Pancreas (tissue), 10 donors: ENCODE data around the gene RHBDF2. TPM values are rescaled to one million over a fixed set of nuclear protein-coding genes. Genes with fewer than 3 reads are reported as not detected.

Experiments
- ATAC-seq, 4 donors: fragments of 200-7000 bp; cut with Tn5 transposase; one replicate each; pipeline versions ENCODE4 v1.8.0 to v1.9.1; 2020; ENCODE audit warnings: mild to moderate bottlenecking in 4 of 4, moderate library complexity in 4 of 4
- DNase-seq, 6 donors: peaks; one replicate each; pipeline ENCODE4 v3.0.0-alpha.2; 2020
- FAIRE-seq: peaks from 2 replicates; lab custom pipeline; 2012; peaks lifted over from hg19 to GRCh38; lab: Jason Lieb, UNC
- H3K27ac ChIP-seq, 4 donors: fragments of 200-600 bp; sonication (generic); 1 replicate in 3 of 4; 2 replicates in 1 of 4; pipeline versions ENCODE4 v1.5.0 to v1.8.0; 2020
- H3K27me3 ChIP-seq, 4 donors: fragments of 200-600 bp; one replicate each; pipeline ENCODE4 v1.8.0; 2021
- H3K36me3 ChIP-seq, 3 donors: fragments of 200-600 bp; sonication (generic) in 1 of 3; one replicate each; pipeline versions ENCODE4 v1.5.0 to v1.8.0; 2020 to 2021
- H3K4me1 ChIP-seq, 3 donors: fragments of 200-600 bp; one replicate each; pipeline ENCODE4 v1.8.0; 2021
- H3K4me3 ChIP-seq, 4 donors: fragments of 200-600 bp; sonication (generic) in 2 of 4; one replicate each; pipeline versions ENCODE4 v1.5.0 to v1.8.0; 2020 to 2021
- H3K9me3 ChIP-seq, 4 donors: fragments of 200-600 bp; one replicate each; pipeline ENCODE4 v1.8.0; 2021
- WGBS, 2 donors: extraction: QIAGEN DNeasy Blood & Tissue Kit; methylation state at CpG; one replicate each; pipeline ENCODE4 v1.1.7; 2013; 5-methylcytosine and 5-hydroxymethylcytosine counted together
- intact Hi-C, 3 donors: fragments of 100-400 bp; cut with DNase I; formaldehyde crosslinking; loops; one replicate each; pipeline versions ENCODE4 v1.11.1 to v1.14.2; 2022
- polyA plus RNA-seq, 2 donors: library from polyadenylated mRNA; stranded (reverse); fragments of 200-250 nt; gene quantifications; one replicate each; pipeline ENCODE4 v1.2.3, GENCODE V29; 2013
- total RNA-seq, 6 donors: library from RNA; stranded (reverse); fragmentation: NEBNext Ultra II Directional in 4 of 6; extraction: Animal tissue kit (Norgen Biotek cat#: 25700) in 4 of 6; gene quantifications; one replicate each; pipeline versions ENCODE4 v1.2.1 to v1.2.4, GENCODE V29; 2021 to 2023
- TF ChIP-seq, protein P1 (sequence below), 4 donors: fragments of 200-600 bp; sonication (generic) in 3 of 4; IDR thresholded peaks; one replicate each; pipeline versions ENCODE4 v1.5.0 to v1.8.0; 2021; ENCODE audit warnings: antibody characterized with exemption in 4 of 4
- donor health status: healthy with polysubstance abuse.
- donor health status: DM: no; HTN: no; CAD: no; lungs with moderate emphysema.
- donor health status: DM: no; HTN: no; CAD: no.
- donor health status: control.
- donor health status: control.
- donor health status: Bipolar disorder and iron deficiency.
- donor health status: DM: yes; HTN: yes; CAD: no.
- donor health status: DM: no; HTN: no; CAD: no.
- donor health status: DM: no; HTN: no; CAD: no.
- donor health status: DM: yes; HTN: yes; CAD: no.

Gene RHBDF2
- total and polyA plus RNA-seq, 8 donors = 18.0 to 50.1 (median 22.4) TPM

DNA sequence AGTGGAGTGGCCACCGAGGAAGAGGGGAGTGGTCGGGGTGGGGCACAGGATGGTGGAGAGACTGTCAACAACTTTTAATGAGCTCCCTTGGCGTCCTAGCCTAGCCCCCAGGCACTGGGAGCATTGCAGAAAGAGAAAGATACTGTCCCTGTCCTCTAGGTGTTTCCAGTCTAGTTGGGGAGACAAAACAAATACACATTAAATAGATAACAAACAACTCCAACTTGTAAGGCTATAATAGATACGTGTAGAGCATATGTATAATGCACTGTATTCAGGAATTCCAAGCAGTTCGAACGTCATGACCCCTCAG, 47.8 kb downstream of the RHBDF2 start:
- ATAC-seq = no peak
- no peak for DNase-seq
- WGBS, 2 donors = 14 to 16% methylated on average over 6 of the region's 6 CpGs
- Histone ChIP-seq H3K27ac (no peak overlapping the region), H3K4me1 (peaks cover 0 to 4% (median 4%) of the 10 kb centered on the region in 3 donors), H3K27me3 (no peaks in the 10 kb centered on the region), H3K36me3 (no peaks in the 10 kb centered on the region), H3K9me3 (no peaks in the 10 kb centered on the region), H3K4me3 (no peak overlapping the region)
- no peak for FAIRE-seq
- intact Hi-C loops = no loop called here
- TF ChIP-seq, protein P1, sequence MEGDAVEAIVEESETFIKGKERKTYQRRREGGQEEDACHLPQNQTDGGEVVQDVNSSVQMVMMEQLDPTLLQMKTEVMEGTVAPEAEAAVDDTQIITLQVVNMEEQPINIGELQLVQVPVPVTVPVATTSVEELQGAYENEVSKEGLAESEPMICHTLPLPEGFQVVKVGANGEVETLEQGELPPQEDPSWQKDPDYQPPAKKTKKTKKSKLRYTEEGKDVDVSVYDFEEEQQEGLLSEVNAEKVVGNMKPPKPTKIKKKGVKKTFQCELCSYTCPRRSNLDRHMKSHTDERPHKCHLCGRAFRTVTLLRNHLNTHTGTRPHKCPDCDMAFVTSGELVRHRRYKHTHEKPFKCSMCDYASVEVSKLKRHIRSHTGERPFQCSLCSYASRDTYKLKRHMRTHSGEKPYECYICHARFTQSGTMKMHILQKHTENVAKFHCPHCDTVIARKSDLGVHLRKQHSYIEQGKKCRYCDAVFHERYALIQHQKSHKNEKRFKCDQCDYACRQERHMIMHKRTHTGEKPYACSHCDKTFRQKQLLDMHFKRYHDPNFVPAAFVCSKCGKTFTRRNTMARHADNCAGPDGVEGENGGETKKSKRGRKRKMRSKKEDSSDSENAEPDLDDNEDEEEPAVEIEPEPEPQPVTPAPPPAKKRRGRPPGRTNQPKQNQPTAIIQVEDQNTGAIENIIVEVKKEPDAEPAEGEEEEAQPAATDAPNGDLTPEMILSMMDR (IDR thresholded peaks at IDR 0.05) = no peak

DNA sequence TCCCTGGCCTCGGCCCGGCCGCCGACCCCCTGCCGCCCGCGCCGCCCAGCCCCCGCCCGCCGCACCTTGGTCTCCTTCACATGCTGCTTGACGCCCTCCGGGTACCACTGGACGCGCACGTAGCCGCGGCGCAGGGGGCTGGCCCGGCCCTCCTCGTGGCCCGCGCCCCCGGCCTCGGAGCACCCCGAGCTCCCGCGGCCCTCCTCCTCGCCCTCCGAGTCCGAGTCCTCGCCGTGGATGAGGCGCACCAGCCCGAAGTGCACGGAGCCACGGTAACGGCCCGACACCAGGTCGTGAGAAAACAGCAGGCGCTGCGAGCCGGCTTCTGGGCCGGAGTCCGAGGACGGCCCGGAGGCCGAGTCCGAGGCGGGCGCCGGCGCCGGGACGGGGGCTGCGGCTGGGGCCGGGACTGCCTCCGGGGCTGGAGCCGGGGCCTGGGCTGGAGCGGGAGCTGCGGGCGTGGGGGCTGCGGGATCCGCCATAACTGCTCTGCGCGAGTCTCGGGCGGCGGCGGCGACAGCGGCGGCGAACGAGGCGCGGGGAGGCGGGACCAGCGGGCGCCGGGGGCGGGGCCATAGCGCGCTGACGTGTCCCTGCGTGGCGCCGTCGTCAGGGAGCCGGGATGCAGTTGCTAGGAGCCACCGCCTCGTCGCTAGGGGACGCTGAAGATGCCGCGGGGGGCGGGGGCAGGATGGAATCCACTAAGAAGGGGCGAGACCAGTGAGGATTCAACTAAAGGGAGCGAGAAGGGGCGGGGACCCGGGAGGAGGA, 48.4 kb downstream of the RHBDF2 start, which contains the start of gene UBE2O:
TSS of gene UBE2O (minus strand) at position 493 of the 771 bp plus-strand sequence. CDS start at position 482, 11 bp downstream.
- peaks cover 0 to 6% (median 4%) of the 10 kb centered on the region in 3 donors for H3K4me1 ChIP-seq
- no peaks in the 10 kb centered on the region for H3K9me3 ChIP-seq
- H3K4me3 ChIP-seq = peak within 1 kb of the TSS; percentile 89 to 99 (median 94)
- peak; percentile 81 to 96 (median 90) for DNase-seq
- 0 to 1% methylated on average over 46 to 101 of the region's 101 CpGs for WGBS, 2 donors
- no peaks in the 10 kb centered on the region for H3K36me3 ChIP-seq
- FAIRE-seq = no peak
- H3K27ac ChIP-seq = peak within 1 kb of the TSS; percentile 35 to 54 (median 42)
- peak; percentile 96 to 98 (median 97) for ATAC-seq
- TF ChIP-seq, protein P1 (IDR thresholded peaks at IDR 0.05) = peak in 1 of 4 donors; percentile 10
- H3K27me3 ChIP-seq = no peaks in the 10 kb centered on the region
- intact Hi-C loops = no loop called here

DNA sequence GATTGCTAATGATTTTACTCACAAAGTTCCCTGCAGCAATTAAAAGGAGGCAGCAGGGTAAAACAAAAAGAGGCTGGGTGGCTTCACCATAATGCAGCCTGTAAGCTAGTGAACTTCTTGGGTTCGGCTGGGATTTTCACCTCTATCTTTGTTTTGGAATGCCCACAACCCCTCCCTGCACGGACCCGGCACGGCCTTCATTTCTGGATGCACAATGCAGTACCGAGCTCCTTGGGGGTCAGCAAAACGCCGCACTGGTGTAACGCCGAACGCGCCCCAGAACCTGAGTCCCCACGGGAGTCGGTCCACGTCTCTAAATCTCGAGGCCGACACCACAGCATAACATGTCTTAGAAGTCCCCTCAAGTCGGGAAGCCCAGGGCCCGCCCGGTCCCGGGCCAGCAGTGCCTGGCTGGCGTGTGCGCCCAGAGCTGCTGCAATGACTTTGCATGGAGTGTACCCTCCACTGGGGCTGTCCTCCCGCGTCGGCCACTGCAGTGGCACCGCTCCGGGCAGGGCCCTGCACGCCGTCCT, 49.0 kb downstream of the RHBDF2 start:
- Histone ChIP-seq H3K27ac (peak overlapping the region in 2 of 4 donors; percentile 35 to 39), H3K4me1 (peaks cover 0 to 8% (median 4%) of the 10 kb centered on the region in 3 donors), H3K36me3 (no peaks in the 10 kb centered on the region), H3K27me3 (no peaks in the 10 kb centered on the region), H3K4me3 (peak overlapping the region; percentile 89 to 99 (median 94)), H3K9me3 (no peaks in the 10 kb centered on the region)
- FAIRE-seq = no peak
- ATAC-seq = peak; percentile 57 to 71 (median 67)
- WGBS, 2 donors = 0 to 1% methylated on average over 25 to 29 of the region's 29 CpGs
- TF ChIP-seq, protein P1 (IDR thresholded peaks at IDR 0.05) = no peak
- peak in 1 of 6 donors; percentile 82 for DNase-seq
- intact Hi-C loops = no loop called here

DNA sequence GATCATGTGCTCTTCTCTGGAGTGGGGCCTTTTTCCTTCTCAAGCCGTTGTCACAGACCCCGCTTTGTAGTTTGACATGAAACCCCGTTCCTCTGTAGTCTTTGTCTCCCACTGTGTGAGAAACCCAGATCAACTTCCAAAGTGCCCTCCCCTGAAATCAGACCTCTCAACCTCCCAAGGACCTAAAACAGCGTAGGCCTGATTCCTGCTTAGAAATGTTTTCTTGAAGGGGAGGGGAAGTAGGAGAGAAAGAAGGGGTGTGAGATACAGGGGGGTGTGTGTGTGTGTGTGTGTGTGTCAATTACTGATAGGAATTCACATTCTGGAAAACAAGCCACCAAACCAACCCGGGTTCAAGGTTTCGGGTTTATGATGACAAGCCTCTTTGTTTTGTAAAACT, 49.7 kb downstream of the RHBDF2 start:
- Histone ChIP-seq H3K27ac (no peak overlapping the region), H3K4me1 (peaks cover 0 to 14% (median 4%) of the 10 kb centered on the region in 3 donors), H3K27me3 (no peaks in the 10 kb centered on the region), H3K36me3 (no peaks in the 10 kb centered on the region), H3K9me3 (no peaks in the 10 kb centered on the region), H3K4me3 (peak overlapping the region in 2 of 4 donors; percentile 92 to 97)
- no peak for DNase-seq
- intact Hi-C loops = no loop called here
- no peak for ATAC-seq
- FAIRE-seq = no peak
- TF ChIP-seq, protein P1 (IDR thresholded peaks at IDR 0.05) = no peak
- 44% methylated on average over 6 of the region's 6 CpGs for WGBS, 2 donors
